Measurements from ENCODE around the gene LIG1.

Gene LIG1

GRCh38 chr19:48176226-48176625 is 6.1 kb upstream of the LIG1 start:
- DNase-seq: no peak

DNA sequence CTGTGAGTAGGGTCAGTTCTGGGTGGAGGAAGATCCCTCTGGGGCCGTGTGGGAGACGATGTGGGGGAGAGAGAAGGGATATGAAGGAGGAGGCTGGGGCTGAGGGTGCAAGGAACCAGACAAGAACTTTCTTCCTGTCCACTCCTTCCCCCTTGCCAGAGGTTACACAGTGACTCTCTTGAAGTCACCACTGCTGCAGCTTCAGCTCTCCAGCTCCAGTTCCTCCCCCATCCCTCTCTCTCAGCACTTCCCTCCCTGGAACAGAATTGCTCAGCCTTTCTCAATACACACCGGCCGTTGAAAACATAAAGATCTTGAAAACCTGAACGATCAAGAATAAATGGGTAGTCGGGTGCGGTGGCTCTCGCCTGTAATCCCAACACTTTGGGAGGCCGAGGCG is 5.4 kb upstream of the LIG1 start:
- no peak for DNase-seq

GRCh38 chr19:48174445-48175030 is 4.4 kb upstream of the LIG1 start:
- no peak for DNase-seq

DNA sequence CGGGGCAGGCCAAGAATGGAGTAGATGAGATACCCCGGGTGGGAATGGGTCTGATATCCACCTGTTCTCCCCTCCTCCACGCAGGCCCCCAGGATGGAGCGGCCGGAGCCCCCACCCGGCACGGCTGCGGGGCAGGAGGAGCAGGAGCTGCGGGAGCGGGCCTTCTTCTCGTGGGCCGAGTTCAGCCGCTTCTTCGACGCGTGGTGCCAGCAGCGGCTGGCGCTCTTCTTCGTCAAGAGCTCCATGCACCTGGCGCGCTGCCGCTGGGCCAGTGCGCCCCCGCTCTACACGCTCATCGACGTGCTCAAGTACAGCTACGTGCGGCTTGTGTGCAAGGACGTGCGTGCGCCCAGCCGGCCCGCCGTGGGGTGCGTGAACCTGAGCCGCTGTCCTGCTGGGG is 1.6 kb upstream of the LIG1 start:
- no peak for DNase-seq

DNA sequence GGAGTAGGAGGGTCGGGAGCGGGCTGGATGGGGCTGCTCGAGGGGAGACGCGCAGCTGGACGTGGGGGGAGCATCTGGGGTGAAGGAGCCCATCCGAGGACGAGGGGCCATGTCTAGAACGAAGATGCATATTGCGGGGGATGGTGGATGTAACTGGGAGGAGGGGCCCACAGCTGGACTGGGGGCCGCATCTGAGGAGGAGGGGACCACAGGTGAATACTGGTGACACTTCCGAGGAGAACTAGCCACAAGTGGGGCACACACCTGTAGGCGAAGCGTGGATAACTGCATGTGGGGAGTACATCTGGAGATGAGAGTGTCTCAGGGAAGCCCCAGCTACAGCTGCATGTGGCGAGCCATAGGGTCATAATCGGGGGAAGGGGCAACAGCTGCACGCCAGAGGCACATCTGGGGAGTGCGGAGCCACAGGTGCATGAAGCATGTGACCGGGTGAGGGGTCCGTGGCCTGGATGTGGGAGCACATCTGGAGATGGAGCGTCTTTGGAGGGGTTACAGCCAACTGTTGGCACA is 738 bp upstream of the LIG1 start:
- no peak for DNase-seq

DNA sequence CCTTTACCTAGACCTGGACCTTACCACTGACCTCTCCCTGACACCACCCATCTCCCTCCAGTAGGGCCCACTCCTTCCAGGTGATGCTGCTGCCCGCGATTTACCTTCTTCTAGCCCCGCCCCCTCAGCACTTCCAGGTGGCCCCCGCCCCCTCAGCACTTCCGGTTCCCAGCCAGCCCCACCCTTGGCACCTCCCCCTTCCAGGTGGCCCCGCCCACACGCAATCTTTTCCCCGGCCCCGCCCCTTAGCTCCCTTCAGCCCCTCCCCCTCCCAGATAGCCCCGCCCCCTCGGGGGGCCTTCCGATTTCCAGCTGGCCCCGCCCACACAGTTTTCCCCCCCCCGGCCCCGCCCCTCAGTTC is 586 bp downstream of the LIG1 start:
- DNase-seq: peak; percentile 55

DNA sequence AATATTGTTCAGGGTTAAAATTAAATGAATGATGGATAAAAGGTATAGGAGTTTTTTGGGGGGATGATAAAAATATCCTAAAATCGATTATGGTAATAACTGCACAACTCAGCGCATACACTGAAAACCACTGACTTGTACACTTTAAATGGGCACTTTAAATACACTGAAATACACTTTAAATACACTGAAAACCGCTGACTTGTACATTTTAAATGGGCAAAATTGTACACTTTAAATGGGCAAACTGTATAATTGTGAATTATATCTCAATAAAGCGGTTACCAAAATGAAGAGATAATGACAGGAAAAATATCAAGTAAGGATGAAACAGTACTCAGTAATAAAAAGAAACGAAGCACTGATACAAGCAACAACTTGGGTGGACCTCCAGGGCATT is 1.5 kb downstream of the LIG1 start:
- no peak for DNase-seq

- no peak for DNase-seq
Measured at GRCh38 chr19:48158210-48158790, 11.8 kb downstream of the LIG1 start.

DNA sequence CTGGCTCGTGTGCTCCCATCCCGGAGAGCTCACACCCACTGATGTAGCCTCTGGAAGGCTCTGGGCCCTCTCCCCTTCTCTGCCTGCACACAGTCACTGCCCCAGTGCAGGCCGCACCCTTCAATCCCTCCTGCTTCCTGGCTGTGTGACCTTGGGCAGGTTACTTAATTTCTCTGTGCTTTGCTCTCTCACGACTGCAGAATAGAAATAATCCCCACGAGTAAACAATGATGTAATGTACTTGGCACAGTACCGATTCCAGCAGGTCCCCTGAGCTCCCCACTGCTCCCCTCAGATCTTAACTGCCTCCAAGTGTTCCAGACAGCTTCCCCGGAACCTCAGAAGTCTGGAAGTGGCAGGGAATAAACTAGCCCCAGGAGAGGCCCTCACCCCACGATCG is 16.1 kb downstream of the LIG1 start:
- no peak for DNase-seq

DNA sequence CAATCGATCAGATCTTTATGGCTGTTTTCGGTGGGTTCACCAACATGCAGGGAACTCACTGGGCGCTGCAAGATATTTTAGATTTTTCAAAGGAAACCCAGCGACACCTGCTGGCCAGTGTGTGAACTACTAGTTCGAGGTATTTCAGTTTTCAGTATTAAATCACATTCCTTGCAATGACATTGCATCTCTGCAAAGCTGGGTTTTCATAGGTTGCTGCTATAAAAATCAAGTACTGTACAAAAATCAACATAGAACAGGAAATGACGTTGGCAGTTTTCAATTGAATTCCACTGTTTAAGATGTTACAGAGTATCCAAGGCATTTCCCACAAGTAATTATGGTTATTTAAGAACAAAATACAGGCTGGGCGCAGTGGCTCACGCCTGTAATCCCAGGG is 17.6 kb downstream of the LIG1 start:
- DNase-seq: peak; percentile 9

- DNase-seq: no peak
Measured at GRCh38 chr19:48149430-48149829, 20.7 kb downstream of the LIG1 start.

- DNase-seq: no peak
Measured at GRCh38 chr19:48148576-48148975, 21.6 kb downstream of the LIG1 start.

GRCh38 chr19:48147597-48148175 is 22.5 kb downstream of the LIG1 start:
- DNase-seq: no peak

GRCh38 chr19:48139053-48139452 is 31.1 kb downstream of the LIG1 start:
- no peak for DNase-seq

GRCh38 chr19:48137411-48137810 is 32.7 kb downstream of the LIG1 start:
- DNase-seq: no peak

- DNase-seq: no peak
Measured at GRCh38 chr19:48136547-48136946, 33.6 kb downstream of the LIG1 start.

DNA sequence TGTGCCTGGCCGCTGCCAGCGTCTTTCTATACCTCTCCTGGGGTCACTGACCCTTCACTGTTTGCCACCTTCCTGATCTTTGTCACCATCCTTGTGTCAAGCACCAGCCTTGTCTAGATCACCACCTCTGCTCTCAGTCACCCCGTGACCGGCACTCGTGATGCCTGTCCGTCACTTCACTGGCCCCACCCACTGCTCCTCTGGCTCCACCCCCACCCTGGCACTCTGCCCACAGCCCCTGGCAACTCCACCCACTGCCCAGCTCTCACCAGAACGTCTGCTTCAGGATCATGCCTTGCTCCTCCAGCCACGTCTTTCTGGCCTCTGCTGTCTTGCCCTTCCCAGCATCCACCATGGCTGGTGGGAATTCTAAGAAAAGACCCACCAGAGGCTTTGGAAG is 34.7 kb downstream of the LIG1 start:
- no peak for DNase-seq

DNA sequence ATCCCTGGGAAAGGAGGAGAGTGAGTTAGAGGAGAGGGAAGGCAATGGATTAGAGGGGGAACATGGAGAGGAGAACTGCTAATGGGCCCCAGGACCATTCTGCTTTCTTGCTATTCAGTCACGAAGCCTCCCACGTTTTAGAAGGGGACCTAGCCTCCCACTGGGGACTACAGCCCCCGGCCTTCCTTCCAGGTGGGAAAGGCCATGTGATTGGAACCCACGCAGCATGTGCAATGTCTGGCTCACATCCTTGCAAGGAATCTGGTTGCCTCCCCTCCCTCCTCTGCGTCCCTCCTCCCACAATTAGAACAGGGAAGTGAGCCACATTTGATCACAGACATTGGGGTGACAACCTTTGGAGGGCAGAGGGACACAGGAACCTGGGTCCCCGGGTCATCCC is 37.0 kb downstream of the LIG1 start:
- no peak for DNase-seq

- DNase-seq: no peak
Measured at GRCh38 chr19:48127561-48127960, 42.6 kb downstream of the LIG1 start.

- DNase-seq: no peak
Measured at GRCh38 chr19:48123907-48124651, 46.1 kb downstream of the LIG1 start.

DNA sequence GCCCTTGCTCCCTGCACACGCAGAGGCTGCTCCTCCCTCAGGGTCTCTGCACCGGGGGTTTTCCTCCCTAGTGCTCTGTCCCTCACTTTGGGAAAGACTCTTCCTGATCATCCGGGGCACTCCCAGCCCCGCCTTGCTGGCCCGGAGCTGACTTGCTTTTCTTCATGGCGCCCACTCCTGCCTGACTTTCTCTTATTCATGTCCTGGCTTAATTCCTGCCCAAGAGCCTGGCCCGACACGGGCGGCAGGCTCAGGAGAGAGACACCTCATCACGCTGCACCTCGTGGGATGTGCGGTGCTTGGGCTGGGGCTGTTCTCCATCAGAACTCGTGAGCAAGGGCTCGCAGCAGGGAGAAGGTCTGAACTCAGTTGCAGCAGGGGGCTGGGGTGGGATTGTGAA is 47.7 kb downstream of the LIG1 start:
- DNase-seq: no peak

DNA sequence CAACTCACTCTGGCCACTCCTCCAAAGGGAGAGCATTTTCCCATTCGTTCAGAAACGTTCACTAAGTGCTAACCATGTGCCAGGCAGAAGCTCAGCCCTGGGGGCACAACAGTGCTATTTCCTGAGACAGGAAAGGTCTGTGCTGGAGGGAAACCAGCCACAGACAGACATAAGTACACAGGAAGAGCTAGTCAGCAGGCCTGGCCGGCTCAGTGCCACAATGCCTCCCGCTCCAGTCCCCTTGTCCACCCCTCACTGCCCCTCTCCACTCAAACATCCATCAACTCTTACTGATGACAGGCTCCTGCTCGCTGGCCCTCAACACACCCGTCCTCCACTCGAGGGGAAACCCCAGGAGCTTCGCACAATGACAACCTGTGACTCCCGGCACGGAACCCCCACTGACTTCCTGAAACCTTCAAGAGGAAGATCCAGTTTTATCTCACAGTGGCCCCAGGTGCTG is 48.2 kb downstream of the LIG1 start:
- DNase-seq: no peak

GRCh38 chr19:48121066-48121465 is 49.1 kb downstream of the LIG1 start:
- no peak for DNase-seq

- no peak for DNase-seq
Measured at GRCh38 chr19:48120505-48120904, 49.6 kb downstream of the LIG1 start.

Data from DMS153 (cell line).